ENCODE data around the gene CCDC136. TPM values are rescaled to one million over a fixed set of nuclear protein-coding genes. Genes with fewer than 3 reads are reported as not detected.

CCDC136 gene
- total and polyA plus RNA-seq, 2 donors (not counting 1 experiment from before 2014, with no cell fraction given) = 8.3 to 12.1 TPM

- Histone ChIP-seq H3K27me3 (ENCODE audit: control insufficient read depth, insufficient read depth, low read length) (peaks cover 7% of the 10 kb centered on the region), H2AFZ (ENCODE audit: low read length) (no peak overlapping the region), H3K4me1 (ENCODE audit: control insufficient read depth, extremely low read depth, insufficient read depth, low read length) (peaks cover 2% of the 10 kb centered on the region), H3K27ac (ENCODE audit: insufficient read depth, low read length) (no peak overlapping the region), H3K9me3 (ENCODE audit: control insufficient read depth, insufficient read depth, low read depth, low read length) (no peaks in the 10 kb centered on the region), H3K9ac (ENCODE audit: insufficient read depth, low read length) (no peak overlapping the region), H3K36me3 (ENCODE audit: control insufficient read depth, insufficient read depth, low read length) (no peaks in the 10 kb centered on the region), H3K4me3 (replicated peaks in 1 of 4; ENCODE audit: control extremely low read depth in 1 of 4, insufficient read depth in 1 of 4, low read depth in 3 of 4, low read length in 4 of 4) (no peak overlapping the region), H3K4me2 (ENCODE audit: extremely low read depth, insufficient read depth, low read length) (no peak overlapping the region), H4K20me1 (ENCODE audit: control insufficient read depth, extremely low read depth, insufficient read depth, low read length) (no peaks in the 10 kb centered on the region), H3K79me2 (ENCODE audit: control insufficient read depth, insufficient read depth, low read length) (no peaks in the 10 kb centered on the region)
- DNase-seq (ENCODE audit: low read depth in 2 of 2) = no peak
- TF ChIP-seq CTCF (conservative IDR thresholded peaks at IDR 0.05 in 1 of 2, IDR thresholded peaks at IDR 0.05 in 1 of 2; ENCODE audit: low read depth in 1 of 2, low read length in 2 of 2) = no peak
- no peak for TF ChIP-seq EZH2 (IDR thresholded peaks at IDR 0.05; ENCODE audit: low read length, missing control alignments)
Observed at GRCh38 chr7:128785738-128786137, 6.0 kb upstream of the CCDC136 start.

GRCh38 chr7:128788446-128789412 is 3.0 kb upstream of the CCDC136 start:
- Histone ChIP-seq H3K9ac (ENCODE audit: insufficient read depth, low read length) (no peak overlapping the region), H3K9me3 (ENCODE audit: control insufficient read depth, insufficient read depth, low read depth, low read length) (no peaks in the 10 kb centered on the region), H4K20me1 (ENCODE audit: control insufficient read depth, extremely low read depth, insufficient read depth, low read length) (no peaks in the 10 kb centered on the region), H3K4me2 (ENCODE audit: extremely low read depth, insufficient read depth, low read length) (no peak overlapping the region), H2AFZ (ENCODE audit: low read length) (no peak overlapping the region), H3K27ac (ENCODE audit: insufficient read depth, low read length) (no peak overlapping the region), H3K4me1 (ENCODE audit: control insufficient read depth, extremely low read depth, insufficient read depth, low read length) (peaks cover 2% of the 10 kb centered on the region), H3K79me2 (ENCODE audit: control insufficient read depth, insufficient read depth, low read length) (no peaks in the 10 kb centered on the region), H3K4me3 (replicated peaks in 1 of 4; ENCODE audit: control extremely low read depth in 1 of 4, insufficient read depth in 1 of 4, low read depth in 3 of 4, low read length in 4 of 4) (no peak overlapping the region), H3K27me3 (ENCODE audit: control insufficient read depth, insufficient read depth, low read length) (peaks cover 7% of the 10 kb centered on the region), H3K36me3 (ENCODE audit: control insufficient read depth, insufficient read depth, low read length) (no peaks in the 10 kb centered on the region)
- no peak for TF ChIP-seq CTCF (conservative IDR thresholded peaks at IDR 0.05 in 1 of 2, IDR thresholded peaks at IDR 0.05 in 1 of 2; ENCODE audit: low read depth in 1 of 2, low read length in 2 of 2)
- no peak for TF ChIP-seq EZH2 (IDR thresholded peaks at IDR 0.05; ENCODE audit: low read length, missing control alignments)
- no peak for DNase-seq (ENCODE audit: low read depth in 2 of 2)

- Histone ChIP-seq H2AFZ (ENCODE audit: low read length) (peak overlapping the region; percentile 85), H3K4me2 (ENCODE audit: extremely low read depth, insufficient read depth, low read length) (peak overlapping the region; percentile 94), H3K4me1 (ENCODE audit: control insufficient read depth, extremely low read depth, insufficient read depth, low read length) (peaks cover 2% of the 10 kb centered on the region), H3K9me3 (ENCODE audit: control insufficient read depth, insufficient read depth, low read depth, low read length) (no peaks in the 10 kb centered on the region), H3K36me3 (ENCODE audit: control insufficient read depth, insufficient read depth, low read length) (no peaks in the 10 kb centered on the region), H3K9ac (ENCODE audit: insufficient read depth, low read length) (peak overlapping the region; percentile 37), H3K27ac (ENCODE audit: insufficient read depth, low read length) (no peak overlapping the region), H4K20me1 (ENCODE audit: control insufficient read depth, extremely low read depth, insufficient read depth, low read length) (no peaks in the 10 kb centered on the region), H3K79me2 (ENCODE audit: control insufficient read depth, insufficient read depth, low read length) (no peaks in the 10 kb centered on the region), H3K27me3 (ENCODE audit: control insufficient read depth, insufficient read depth, low read length) (peaks cover 7% of the 10 kb centered on the region), H3K4me3 (replicated peaks in 1 of 4; ENCODE audit: control extremely low read depth in 1 of 4, insufficient read depth in 1 of 4, low read depth in 3 of 4, low read length in 4 of 4) (peak overlapping the region; percentile 70 to 88 (median 76))
- DNase-seq (ENCODE audit: low read depth in 2 of 2) = no peak
- TF ChIP-seq CTCF (conservative IDR thresholded peaks at IDR 0.05 in 1 of 2, IDR thresholded peaks at IDR 0.05 in 1 of 2; ENCODE audit: low read depth in 1 of 2, low read length in 2 of 2) = no peak
- no peak for TF ChIP-seq EZH2 (IDR thresholded peaks at IDR 0.05; ENCODE audit: low read length, missing control alignments)
Observed at GRCh38 chr7:128790315-128791041, 1.3 kb upstream of the CCDC136 start.
